Measurements from ENCODE around the gene SIX2. TPM values are rescaled to one million over a fixed set of nuclear protein-coding genes. Genes with fewer than 3 reads are reported as not detected.

The SIX2 gene
- total RNA-seq, 6 donors from 2014 or later, result 0.61 to 1.3 (median 1.2) TPM; not detected in 3

GRCh38 chr2:44979581-44979980, 29.7 kb downstream of the SIX2 start:
- H3K27me3 ChIP-seq, result no peaks in the 10 kb centered on the region
- no peak overlapping the region for H3K4me3 ChIP-seq
- no peak overlapping the region for H3K27ac ChIP-seq
- H3K4me1 ChIP-seq, result peaks cover 0 to 3% (median 0%) of the 10 kb centered on the region in 4 donors
- WGBS, 2 donors, result 72 to 74% methylated on average over 10 to 11 of the region's 11 CpGs
- ATAC-seq (ENCODE audit: low FRiP score in 2 of 2), result no peak
- no peak for TF ChIP-seq CTCF (IDR thresholded peaks at IDR 0.05)
- TF ChIP-seq POLR2A (IDR thresholded peaks at IDR 0.05), result no peak
- no peaks in the 10 kb centered on the region for H3K36me3 ChIP-seq
- no peak for DNase-seq
- no peaks in the 10 kb centered on the region for H3K9me3 ChIP-seq

GRCh38 chr2:44975571-44976450, 33.4 kb downstream of the SIX2 start:
- Histone ChIP-seq H3K36me3 (no peaks in the 10 kb centered on the region), H3K9me3 (no peaks in the 10 kb centered on the region), H3K4me3 (no peak overlapping the region), H3K4me1 (no peaks in the 10 kb centered on the region), H3K27ac (no peak overlapping the region), H3K27me3 (no peaks in the 10 kb centered on the region)
- DNase-seq, result peak in 1 of 2 donors; percentile 70
- WGBS, 2 donors, result 79 to 83% methylated on average over 21 to 24 of the region's 24 CpGs
- TF ChIP-seq POLR2A (IDR thresholded peaks at IDR 0.05) (no peak), CTCF (IDR thresholded peaks at IDR 0.05) (no peak), POLR2AphosphoS5 (IDR thresholded peaks at IDR 0.05) (no peak), EP300 (IDR thresholded peaks at IDR 0.05) (no peak)
- ATAC-seq (ENCODE audit: low FRiP score in 2 of 2), result no peak

- no peak for DNase-seq
- ATAC-seq (ENCODE audit: low FRiP score in 2 of 2), result peak in 1 of 2 donors; percentile 44
- no peak for TF ChIP-seq EP300 (IDR thresholded peaks at IDR 0.05)
- no peak for TF ChIP-seq POLR2A (IDR thresholded peaks at IDR 0.05)
- no peak for TF ChIP-seq POLR2AphosphoS5 (IDR thresholded peaks at IDR 0.05)
- TF ChIP-seq CTCF (IDR thresholded peaks at IDR 0.05), result no peak
- no peak overlapping the region for H3K27ac ChIP-seq
- H3K4me1 ChIP-seq, result no peaks in the 10 kb centered on the region
- no peak overlapping the region for H3K4me3 ChIP-seq
- WGBS, 2 donors, result 60 to 69% methylated on average over 5 to 6 of the region's 6 CpGs
- H3K36me3 ChIP-seq, result no peaks in the 10 kb centered on the region
- H3K27me3 ChIP-seq, result no peaks in the 10 kb centered on the region
- H3K9me3 ChIP-seq, result no peaks in the 10 kb centered on the region
Observed at GRCh38 chr2:44974064-44974715, 35.1 kb downstream of the SIX2 start.

GRCh38 chr2:44972771-44973535, 36.3 kb downstream of the SIX2 start:
- Histone ChIP-seq H3K36me3 (no peaks in the 10 kb centered on the region), H3K4me3 (no peak overlapping the region), H3K4me1 (no peaks in the 10 kb centered on the region), H3K27me3 (no peaks in the 10 kb centered on the region), H3K9me3 (no peaks in the 10 kb centered on the region), H3K27ac (no peak overlapping the region)
- ATAC-seq (ENCODE audit: low FRiP score in 2 of 2) (no peak), DNase-seq (no peak)
- TF ChIP-seq EP300 (IDR thresholded peaks at IDR 0.05) (no peak), POLR2A (IDR thresholded peaks at IDR 0.05) (no peak)
- WGBS, 2 donors, result 28 to 29% methylated on average over 11 of the region's 11 CpGs

- peak in 1 of 2 donors; percentile 30 for ATAC-seq (ENCODE audit: low FRiP score in 2 of 2)
- Histone ChIP-seq H3K27me3 (no peaks in the 10 kb centered on the region), H3K9me3 (no peaks in the 10 kb centered on the region), H3K4me3 (no peak overlapping the region), H3K36me3 (no peaks in the 10 kb centered on the region), H3K27ac (no peak overlapping the region), H3K4me1 (no peaks in the 10 kb centered on the region)
- 85 to 90% methylated on average over 10 to 15 of the region's 15 CpGs for WGBS, 2 donors
- TF ChIP-seq POLR2AphosphoS5 (IDR thresholded peaks at IDR 0.05) (no peak), CTCF (IDR thresholded peaks at IDR 0.05) (no peak), POLR2A (IDR thresholded peaks at IDR 0.05) (no peak), EP300 (IDR thresholded peaks at IDR 0.05) (no peak)
- no peak for DNase-seq
Observed at GRCh38 chr2:44970846-44971450, 38.3 kb downstream of the SIX2 start.
